ENCODE measurements around the gene KIAA0408.
"Not testable (repeated sequence)": the region's sequence is repeated elsewhere in the genome, so short reads cannot be mapped to it uniquely, and the experiment has no call there.

KIAA0408 gene

DNA sequence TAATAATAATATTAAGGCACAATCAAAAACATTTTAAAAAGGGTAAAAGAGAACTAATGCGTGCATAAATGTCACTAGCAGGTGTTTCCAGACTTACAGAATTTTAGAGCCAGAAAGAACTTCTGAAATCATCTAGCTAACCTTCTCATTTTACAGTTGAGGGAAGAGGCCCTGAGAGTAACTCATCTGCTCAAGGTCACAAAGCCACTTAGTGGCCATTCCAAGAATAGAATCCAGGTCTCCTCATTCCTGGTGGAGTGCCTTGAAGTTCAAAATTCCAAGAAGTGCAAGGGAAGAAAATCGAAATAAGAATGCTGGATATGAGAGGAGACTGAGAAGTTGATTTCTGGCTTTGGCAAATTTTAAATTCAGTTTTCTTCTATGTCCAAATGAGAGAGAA is 3.2 kb upstream of the KIAA0408 start:
- no peak for DNase-seq

DNA sequence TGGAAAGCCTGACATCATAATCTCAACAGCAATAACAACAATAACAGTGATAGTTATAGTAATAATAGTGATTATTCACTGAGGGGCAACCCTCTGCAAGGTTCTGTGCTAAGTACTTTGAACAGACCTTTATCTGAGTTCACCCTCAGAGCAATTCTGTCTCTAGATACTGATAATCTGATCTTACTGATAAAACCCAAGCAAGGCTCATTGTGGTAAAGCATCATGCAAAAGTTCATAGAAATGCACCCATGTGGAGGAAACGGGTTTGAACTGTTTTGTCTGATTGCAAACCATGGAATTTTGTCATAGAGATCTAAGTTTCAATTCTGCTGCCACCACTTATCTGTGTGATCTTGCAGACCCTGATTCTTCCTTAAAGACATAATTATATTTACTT is 1.3 kb upstream of the KIAA0408 start:
- no peak for DNase-seq

GRCh38 chr6:127458817-127459216 is 372 bp downstream of the KIAA0408 start:
- DNase-seq: no peak

GRCh38 chr6:127458222-127458621 is 967 bp downstream of the KIAA0408 start:
- DNase-seq: no peak

GRCh38 chr6:127457456-127458064 is 1.6 kb downstream of the KIAA0408 start:
- no peak for DNase-seq

DNA sequence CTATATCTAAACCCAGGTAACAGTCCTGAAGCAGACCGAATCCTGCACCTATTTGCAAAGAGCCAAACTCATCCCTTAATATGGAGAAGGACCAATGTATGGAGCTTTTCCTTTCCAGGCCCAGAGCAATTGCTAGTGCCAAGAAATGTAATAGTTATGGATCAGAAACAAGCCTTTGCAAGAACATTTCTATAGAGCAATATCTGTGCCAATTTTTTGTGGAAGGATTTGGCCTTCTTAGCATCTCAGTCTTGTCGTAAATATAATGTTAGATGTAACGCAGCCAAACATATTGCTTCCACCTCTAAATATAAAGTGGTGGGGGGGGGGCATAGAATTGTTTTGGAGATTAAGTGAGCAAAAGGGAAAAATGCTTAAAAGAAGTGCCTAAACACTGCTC is 2.7 kb downstream of the KIAA0408 start:
- DNase-seq: no peak

DNA sequence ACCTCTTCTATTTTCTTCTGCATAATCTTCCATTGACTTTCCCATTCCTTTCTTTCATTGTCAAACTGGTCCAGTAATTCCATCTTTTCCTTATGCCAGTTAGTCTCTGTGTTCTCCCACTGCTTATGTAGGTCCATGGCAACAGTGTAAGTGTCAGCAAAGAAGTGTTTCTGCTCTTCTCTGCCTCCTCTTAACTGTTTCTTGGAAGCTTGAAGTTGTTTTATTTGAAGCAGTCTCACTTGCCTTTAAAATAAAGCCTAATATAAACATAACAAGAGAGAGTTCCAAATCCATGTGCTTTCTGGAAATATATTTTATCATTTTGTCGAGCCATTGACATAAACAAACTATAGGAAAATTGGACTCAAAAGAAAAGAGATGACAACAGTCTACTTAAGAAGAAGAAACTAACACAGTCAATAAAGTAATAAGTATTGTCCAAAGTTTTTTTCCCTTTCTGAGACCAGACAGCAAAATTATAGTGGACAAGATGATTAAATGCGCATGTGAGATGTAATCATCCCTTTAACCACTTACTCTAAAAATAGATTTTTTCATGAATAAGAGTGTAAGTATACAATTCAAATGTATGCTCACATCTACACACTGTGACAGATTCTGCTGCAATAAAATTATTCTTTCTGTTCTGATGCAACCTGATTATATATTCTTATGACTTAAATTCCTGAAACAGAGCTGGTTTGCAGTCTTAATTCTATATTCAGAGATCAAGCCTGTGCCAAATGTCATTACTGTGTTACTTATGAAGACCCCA is 5.2 kb downstream of the KIAA0408 start:
- no peak for DNase-seq

DNA sequence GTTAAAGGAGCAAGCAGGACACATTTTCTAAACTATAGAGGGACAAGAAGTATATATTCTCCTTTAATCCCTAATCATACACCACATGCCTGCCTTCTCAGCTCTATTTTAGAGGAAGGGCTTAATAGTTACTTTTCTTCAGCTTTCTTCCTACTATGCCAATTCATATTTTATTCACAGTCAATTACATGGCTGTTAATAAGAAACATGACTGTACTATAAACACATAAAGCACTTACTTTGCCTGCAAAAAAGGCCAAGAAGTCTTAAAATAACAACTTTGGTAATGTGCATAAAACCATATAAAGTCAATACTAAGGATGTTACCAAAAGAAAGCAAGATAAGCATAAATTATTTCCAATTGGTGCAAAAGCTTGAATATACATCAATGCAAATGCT is 6.4 kb downstream of the KIAA0408 start:
- DNase-seq: no peak

DNA sequence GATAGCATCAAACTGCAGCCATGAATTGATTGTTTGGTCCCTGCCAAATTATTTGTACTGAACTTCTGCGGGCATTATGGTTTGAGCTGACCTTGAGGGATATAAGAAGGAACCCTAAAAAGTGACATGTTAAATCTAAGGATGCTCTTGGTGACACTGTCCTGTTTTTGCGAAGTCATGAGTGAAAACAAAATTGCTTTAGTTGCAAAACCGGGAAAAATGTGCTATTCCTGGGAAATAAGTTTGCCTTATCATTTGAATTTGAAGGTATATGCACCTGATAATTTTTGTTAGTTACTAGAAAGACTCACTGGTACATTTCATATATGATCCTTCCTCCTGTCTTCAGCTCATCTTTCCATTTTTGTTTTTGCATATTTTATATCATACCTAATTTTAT is 7.8 kb downstream of the KIAA0408 start:
- no peak for DNase-seq

GRCh38 chr6:127447780-127448179 is 11.4 kb downstream of the KIAA0408 start:
- DNase-seq: no peak

- no peak for DNase-seq
These were observed 12.8 kb downstream of the KIAA0408 start for GRCh38 chr6:127446356-127446755.

DNA sequence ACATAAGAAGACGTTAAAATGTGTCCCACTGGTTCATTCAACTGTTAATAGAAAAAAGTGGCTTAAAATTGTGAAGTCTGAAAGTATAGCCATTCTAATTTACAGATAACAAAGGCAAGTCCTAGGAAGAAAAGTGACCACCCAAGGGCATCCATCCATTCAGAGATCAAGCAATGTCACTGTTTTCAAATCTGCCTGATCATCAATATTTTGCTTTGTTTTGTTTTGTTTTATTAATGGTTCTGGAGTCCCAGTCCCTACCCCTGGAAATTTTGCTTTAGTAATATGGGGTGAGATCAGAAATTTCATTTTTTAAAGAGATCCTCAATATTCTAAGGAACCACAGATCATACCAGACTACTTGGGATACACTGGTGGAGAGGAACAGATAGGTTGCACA is 17.3 kb downstream of the KIAA0408 start:
- DNase-seq: no peak

- DNase-seq: no peak
These were observed 19.5 kb downstream of the KIAA0408 start for GRCh38 chr6:127439718-127440117.

- no peak for DNase-seq
These were observed 22.5 kb downstream of the KIAA0408 start for GRCh38 chr6:127436578-127437110.

DNA sequence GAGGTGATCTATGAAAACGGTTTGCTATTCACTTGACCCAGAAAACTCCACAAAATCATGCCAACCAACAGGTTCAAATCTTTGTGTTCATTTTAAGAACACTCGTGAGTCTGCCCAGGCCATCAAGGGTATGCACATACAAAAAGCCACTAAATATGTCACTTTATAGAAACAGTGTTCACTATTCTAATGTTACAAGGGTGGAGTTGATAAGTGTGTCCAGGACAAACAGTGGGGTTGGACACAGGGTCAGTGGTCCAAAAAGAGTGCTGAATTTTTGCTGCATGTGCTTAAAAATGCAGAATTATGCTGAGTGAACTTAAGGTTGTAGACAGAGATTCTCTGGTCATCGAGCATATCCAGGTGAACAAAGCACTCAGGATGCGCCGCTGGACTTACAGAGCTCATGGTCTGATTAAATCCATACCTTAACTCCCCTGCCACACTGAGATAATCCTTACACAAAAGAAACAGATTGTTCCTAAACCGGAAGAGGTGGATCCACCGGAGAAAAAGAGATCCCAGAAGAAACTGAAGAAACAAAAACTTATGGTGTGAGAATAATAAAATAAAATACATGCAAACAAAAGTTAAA is 23.5 kb downstream of the KIAA0408 start:
- no peak for DNase-seq

DNA sequence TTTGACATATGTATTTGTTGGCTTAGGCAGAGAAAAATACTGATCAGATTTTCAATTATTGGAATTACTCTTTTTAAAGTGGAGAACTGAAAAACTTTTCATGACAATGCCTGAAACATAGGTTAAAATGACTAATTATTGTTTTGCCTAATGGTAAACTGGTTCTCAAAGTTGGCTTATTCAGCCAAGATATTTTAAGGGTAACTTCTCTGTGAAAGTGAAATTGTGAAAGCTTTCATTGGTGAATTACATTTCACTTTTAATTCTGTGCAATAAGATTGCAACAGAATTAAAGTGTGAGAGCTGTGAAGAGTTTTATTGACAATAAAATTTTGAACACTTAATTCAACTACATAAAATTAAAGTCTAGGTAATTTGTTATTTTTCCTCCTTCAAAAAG is 24.5 kb downstream of the KIAA0408 start:
- DNase-seq: no peak

DNA sequence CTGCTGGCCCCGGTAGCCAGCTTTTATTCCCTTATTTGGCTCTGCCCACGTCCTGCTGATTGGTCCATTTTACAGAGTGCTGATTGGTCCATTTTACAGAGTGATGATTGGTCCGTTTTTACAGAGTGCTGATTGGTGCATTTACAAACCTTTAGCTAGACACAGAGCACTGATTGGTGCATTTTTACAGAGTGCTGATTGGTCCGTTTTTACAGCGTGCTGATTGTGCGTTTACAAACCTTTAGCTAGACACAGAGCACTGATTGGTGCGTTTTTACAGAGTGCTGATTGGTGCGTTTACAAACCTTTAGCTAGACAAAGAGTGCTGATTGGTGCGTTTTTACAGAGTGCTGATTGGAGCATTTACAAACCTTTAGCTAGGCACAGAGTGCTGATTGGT is 30.6 kb downstream of the KIAA0408 start:
- DNase-seq: not testable (repeated sequence)

DNA sequence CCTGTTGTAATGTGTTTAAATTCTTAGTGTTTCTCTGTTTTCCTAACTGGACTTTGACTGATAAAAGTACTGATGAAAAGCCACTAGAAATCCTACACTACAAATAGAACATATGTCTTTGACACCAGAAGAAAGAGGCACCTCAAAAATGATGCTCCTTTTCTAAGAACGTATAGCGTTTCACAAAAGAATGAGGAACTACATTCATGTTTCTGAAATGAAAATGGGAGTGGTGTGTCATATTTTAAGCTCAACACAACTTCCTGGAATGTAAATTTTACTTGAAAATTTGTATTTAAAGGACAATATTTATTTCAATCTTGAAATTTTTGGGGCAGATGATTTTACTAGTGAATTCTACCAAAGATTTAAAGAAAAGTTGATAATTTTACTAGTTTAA is 35.3 kb downstream of the KIAA0408 start:
- DNase-seq: no peak

- not testable (repeated sequence) for DNase-seq
These were observed 38.0 kb downstream of the KIAA0408 start for GRCh38 chr6:127421164-127421563.

DNA sequence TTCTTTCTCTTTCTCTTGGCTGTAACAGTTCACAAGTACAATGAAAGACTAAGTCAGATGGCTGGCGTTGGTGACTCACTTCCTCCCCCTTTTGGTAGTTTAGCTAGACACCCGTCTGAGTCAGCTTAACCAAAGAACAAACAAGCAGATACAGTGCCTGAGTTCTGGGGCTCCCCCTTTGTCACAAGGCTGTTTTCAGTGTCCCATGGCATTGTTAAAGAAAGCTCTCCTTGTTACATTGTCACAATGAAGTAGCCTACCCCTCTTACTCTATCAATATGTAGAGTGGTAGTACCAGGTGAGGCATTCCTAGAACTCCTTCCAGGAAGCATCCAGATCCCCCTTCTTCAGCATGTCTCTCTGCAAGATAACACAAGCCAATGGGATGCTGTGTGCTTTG is 38.6 kb downstream of the KIAA0408 start:
- DNase-seq: no peak

- no peak for DNase-seq
These were observed 44.1 kb downstream of the KIAA0408 start for GRCh38 chr6:127415096-127415495.

DNA sequence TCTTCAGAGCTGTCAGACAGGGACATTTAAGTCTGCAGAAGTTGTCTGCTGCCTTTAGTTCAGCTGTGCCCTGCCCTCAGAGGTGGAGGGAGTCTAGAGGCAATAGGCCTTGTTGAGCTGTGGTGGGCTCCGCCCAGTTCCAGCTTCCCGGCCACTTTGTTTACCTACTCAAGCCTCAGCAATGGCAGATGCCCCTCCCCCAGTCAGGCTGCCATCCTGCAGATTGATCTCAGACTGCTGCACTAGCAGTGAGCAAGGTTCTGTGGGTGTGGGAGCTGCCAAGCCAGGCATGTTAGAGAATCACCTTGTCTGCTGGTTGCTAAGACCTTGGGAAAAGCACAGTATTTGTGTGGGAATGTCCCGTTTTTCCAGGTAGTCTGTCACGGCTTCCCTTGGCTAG is 46.1 kb downstream of the KIAA0408 start:
- DNase-seq: not testable (repeated sequence)

DNA sequence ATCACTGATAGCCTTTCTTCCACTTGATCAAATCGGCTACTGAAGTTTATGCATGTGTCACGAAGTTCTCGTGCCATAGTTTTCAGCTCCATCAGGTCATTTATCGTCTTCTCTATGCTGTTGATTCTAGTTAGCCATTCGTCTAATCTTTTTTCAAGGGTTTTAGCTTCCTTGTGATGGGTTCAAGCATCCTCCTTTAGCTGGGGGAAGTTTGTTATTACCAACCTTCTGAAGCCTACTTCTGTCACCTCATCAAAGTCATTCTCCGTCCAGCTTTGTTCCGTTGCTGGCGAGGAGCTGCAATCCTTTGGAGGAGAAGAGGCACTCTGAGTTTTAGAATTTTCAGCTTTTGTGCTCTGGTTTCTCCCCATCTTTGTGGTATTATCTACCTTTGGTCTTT is 47.2 kb downstream of the KIAA0408 start:
- DNase-seq: not testable (repeated sequence)

Data from NCI-H2029 treated with DMSO at 0.1 percent for 48 hours (cell line).